ENCODE results near the gene DNALI1.
"Not testable (repeated sequence)": the region's sequence is repeated elsewhere in the genome, so short reads cannot be mapped to it uniquely, and the experiment has no call there.

Gene DNALI1

GRCh38 chr1:37574834-37575480, 18.2 kb downstream of the DNALI1 start:
- no peak for TF ChIP-seq CTCF (conservative IDR thresholded peaks at IDR 0.05)
- H3K27ac ChIP-seq = no peak overlapping the region

- no peak for TF ChIP-seq CTCF (conservative IDR thresholded peaks at IDR 0.05)
- no peak overlapping the region for H3K27ac ChIP-seq
Observed at GRCh38 chr1:37575692-37576091, 19.0 kb downstream of the DNALI1 start.

DNA sequence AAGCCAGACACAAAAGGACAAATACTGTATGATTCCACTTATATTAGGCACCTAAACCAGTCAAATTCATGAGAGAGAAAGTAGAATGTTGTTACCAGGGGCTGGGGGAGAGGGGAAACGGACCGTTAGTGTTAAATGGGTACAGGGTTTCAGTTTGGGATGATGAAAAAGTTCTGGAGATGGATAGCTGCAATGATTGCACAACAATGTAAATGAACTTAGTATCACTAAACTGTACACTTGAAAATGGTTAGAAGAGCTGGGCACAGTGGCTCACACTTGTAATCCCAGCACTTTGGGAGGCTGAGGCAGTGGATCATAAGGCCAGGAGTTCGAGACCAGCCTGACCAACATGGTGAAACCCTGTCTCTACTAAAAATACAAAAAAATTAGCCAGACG, 27.8 kb downstream of the DNALI1 start:
- not testable (repeated sequence) for H3K27ac ChIP-seq

GRCh38 chr1:37588939-37589338, 32.2 kb downstream of the DNALI1 start:
- TF ChIP-seq CTCF (conservative IDR thresholded peaks at IDR 0.05) = no peak

GRCh38 chr1:37593726-37594125, 37.0 kb downstream of the DNALI1 start:
- no peak for TF ChIP-seq CTCF (conservative IDR thresholded peaks at IDR 0.05)
- no peak overlapping the region for H3K27ac ChIP-seq

More at GRCh38 chr1:37588939-37589338, 32.2 kb downstream of the DNALI1 start:
- no peak overlapping the region for H3K27ac ChIP-seq

- no peak for TF ChIP-seq CTCF (conservative IDR thresholded peaks at IDR 0.05)
- peak within 1 kb of the TSS; percentile 74 for H3K27ac ChIP-seq
Observed at GRCh38 chr1:37595440-37596181, 38.9 kb downstream of the DNALI1 start, which contains the start of gene GNL2. TSS of gene GNL2 (minus strand) at chr1:37595937. CDS start at chr1:37595822, 115 bp downstream.

GRCh38 chr1:37596182-37596667, 39.5 kb downstream of the DNALI1 start:
- H3K27ac ChIP-seq = peak overlapping the region; percentile 74; the same call in 1 of the 2 replicates
- no peak for TF ChIP-seq CTCF (conservative IDR thresholded peaks at IDR 0.05)

DNA sequence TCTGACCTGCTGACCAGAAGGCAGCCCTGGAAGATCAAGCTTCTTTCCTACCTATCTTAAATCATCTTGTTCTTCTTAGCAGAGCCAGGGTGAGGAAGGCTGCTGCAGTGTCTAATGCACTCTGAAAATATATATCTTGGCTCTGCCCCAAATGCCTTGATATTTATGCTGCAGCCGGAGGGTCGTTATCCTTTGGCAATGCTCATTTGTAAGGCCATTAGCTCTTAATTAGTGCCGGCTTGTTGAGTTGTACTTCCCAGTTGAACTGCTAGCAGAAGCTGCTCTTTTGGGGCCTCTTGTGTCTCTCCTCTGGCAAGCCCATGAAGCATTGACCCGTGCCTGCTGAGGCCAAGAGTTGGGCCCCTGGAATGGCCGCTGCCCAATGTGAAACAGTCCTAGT, 43.2 kb downstream of the DNALI1 start:
- no peak overlapping the region for H3K27ac ChIP-seq
- TF ChIP-seq CTCF (conservative IDR thresholded peaks at IDR 0.05) = no peak

Data from VCaP (cell line).